AG20443 (cell line): ENCODE measurements around the gene RYK.
A peak's percentile ranks its signal among the peaks of the same experiment; 100 is the strongest.
"Not testable (repeated sequence)": the region's sequence is repeated elsewhere in the genome, so short reads cannot be mapped to it uniquely, and the experiment has no call there.

Source experiments
- DNase-seq: peaks from one replicate; pipeline ENCODE4 v3.0.0; 2012; ENCODE audit warnings: low spot score, mixed read lengths

The RYK gene

DNA sequence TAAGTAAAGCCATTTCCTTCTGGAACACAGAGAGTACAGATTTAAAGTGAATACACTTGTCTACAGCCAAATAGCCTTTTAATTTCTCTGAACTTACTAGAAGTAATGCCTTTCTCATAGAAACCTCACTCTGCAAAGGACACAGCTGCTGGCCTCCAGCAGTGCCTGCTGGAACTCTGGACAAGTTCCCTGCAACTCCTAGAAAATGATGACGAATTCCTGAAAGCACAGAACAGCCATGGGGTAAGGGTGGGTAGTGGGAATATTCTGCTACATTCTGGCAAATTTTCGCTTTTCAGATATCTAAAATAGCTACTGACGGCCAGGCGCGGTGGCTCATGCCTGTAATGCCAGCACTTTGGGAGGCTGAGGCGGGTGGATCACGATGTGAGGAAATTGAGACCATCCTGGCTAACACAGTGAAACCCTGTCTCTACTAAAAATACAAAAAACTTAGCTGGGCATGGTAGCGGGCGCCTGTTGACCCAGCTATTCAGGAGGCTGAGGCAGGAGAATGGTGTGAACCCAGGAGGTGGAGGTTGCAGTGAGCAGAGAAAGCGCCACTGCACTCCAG is 34.4 kb downstream of the RYK start:
- DNase-seq = no peak

DNA sequence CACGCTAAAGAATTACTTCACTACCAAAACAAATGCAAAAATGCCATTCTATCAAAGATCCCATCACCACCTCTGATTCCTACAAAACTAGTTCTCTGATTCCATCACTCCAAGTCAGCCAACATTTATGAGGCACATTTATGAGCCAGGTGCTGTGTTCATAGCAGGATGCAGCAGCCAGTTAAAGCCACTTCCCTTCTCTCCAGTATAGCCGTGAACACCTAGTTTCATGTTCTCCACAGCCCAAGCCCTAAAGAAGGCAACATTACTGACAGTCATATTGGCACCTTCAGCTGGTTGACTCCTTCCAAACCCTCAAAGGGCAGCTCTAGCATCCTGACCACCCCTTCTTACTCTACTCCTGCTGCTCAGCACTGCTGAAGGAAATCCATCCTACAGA is 36.4 kb downstream of the RYK start:
- DNase-seq = no peak

DNA sequence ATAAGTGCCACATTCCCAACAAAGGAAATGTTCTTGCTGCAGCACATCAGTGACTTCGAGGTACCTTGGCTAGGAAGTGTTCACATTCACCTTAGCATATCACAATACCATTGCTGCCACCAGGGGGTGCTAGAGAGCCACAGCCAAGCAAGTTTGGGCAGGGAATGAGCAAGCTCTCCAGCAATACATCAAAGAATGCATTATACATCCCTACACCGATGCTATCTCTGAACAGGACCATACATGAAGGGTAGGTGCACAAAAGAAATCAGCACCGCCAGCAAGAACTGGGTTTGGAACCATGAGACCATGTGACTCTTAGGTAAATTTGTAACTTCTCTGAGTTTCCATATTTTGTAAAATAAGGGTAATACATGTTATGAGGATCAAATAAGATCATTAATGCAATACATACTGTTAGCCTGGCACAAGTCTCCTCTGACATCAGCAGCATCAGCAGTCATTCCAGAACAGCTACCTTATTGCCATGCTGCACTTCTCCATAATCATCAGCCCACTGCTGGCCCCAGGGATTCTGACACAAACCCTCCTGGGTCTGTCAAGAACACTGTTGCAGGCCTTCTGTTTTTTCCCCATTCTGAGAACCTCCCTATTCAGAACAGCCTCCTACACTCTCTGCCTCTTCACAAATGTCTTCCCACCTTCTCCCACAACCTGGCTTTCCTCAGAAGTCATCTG is 37.5 kb downstream of the RYK start:
- DNase-seq = peak; percentile 82

DNA sequence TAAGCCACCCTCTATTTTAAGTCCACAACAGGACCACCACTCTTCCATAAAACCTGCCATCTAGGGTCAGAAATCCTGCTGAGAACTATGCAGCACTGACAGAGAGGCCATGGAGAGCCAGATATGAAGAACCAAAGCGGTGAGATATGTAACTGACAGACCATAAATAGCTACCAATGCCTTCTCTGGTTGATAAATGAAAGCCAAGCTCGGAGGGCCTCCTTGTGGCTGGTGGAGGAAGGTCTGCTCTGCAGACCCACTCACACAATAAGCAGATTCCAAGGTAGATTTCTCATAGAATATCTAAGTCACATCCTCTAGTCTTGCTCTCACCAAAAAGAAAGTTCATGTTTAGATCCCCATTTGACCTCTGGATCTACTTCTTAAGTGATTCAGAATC is 38.9 kb downstream of the RYK start:
- DNase-seq = peak; percentile 65

DNA sequence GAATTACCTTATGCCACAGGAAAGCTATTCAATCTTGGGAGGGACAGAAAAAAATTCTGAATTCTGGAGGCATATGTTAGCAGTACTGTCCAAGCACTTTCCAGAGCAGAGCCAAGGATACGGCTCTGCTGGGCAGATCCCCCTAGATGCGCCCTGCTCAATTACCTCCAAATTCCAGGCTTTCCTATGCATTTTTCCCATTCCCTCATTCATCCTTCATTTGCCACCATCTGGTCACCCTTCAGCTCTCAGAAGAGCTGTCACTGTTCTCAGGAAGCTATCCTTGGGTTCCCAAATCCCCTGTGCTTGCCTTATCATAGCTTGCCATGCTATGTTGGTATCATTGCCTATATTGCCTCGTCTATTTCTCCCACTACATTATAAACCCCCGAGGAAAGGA is 45.2 kb downstream of the RYK start:
- DNase-seq = no peak

DNA sequence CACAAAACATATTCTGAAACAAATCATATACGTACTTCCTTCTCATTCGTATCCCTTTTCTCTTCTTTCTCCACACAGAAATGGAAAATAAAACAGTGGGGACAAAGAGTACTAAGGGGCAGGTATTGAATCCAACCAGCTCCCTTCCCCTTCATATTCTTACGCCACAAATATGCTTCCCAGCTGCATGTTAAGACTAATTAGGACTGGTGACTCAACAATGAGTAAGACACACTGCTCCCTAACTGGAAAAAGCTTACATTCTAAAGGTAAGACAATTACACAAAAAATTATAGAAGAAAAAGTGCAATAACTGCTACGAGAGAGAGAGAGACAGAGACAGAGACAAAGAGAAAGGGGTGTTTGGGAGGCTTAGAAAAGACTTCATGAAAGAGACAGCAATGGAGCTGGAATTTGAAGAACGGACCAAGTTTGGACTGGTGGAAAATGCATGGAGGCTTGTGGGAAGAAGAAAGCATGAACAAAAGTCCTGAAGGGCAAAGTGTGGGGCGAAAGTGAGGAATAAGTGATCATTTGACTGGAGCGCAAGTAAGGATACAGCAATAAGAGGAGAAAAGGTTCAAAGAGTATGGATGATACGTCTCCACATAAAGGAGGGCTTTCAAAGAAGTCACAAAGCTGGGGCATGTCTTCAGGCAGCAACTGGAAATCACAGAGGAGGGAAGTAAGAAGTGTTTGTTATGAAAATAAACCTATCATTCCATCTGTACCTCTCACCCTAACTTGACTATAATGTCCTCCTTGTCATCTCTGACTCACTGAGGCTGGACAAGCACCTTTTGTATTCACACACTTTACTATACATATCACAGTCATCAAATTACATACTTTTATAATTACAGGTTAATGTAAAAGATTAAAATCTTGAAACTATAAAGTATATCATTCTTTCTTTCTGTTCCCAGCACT is 49.2 kb downstream of the RYK start:
- peak; percentile 69 for DNase-seq

DNA sequence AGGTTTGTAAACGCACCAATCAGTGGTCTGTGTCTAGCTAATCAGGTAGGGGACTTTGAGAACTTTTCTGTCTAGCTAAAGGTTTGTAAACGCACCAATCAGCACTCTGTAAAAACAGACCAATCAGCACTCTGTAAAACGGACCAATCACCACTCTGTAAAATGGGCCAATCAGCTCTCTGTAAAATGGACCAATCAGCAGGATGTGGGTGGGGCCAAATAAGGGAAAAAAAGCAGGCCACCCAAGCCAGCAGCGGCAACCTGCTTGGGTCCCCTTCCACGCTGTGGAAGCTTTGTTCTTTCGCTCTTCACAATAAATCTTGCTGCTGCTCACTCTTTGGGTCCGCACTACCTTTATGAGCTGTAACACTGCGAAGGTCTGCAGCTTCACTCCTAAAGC is 50.8 kb downstream of the RYK start:
- not testable (repeated sequence) for DNase-seq

DNA sequence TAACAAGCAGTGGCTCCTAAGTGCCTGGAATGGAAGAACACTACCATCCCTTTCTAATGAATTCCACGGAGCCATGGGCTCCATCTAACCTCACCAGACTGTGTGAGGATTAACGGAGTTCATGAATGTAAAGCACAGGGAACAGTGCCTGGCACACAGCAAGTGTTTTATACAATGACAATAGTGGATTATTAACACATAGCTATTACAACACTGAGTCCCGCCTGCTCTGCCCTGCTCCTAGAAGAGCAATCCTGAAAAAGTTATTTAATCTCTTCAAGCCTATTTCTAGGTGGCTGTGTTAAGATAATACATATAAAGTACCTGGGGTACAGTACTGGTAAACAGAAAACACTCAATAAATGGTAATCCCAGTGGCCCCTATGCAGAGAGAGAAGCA is 51.4 kb downstream of the RYK start:
- DNase-seq = no peak

DNA sequence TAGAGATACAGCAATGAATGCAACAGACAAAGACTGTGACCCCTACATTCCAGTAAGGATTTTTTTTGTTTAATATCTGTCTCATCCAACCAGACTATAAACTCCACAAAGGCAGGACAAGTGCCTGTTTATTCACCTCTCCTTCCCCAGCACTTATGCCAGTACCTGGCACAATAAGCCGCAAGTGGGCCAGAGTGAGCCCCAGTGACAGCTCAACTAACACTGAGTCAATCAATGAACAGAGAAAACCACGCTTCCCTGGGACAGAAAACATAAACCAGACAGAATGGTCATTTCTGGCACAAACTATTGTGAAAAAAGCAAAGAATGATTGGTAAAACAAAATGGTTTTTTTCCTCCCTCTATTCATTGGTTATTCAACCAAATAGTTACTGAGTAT is 52.2 kb downstream of the RYK start:
- no peak for DNase-seq

DNA sequence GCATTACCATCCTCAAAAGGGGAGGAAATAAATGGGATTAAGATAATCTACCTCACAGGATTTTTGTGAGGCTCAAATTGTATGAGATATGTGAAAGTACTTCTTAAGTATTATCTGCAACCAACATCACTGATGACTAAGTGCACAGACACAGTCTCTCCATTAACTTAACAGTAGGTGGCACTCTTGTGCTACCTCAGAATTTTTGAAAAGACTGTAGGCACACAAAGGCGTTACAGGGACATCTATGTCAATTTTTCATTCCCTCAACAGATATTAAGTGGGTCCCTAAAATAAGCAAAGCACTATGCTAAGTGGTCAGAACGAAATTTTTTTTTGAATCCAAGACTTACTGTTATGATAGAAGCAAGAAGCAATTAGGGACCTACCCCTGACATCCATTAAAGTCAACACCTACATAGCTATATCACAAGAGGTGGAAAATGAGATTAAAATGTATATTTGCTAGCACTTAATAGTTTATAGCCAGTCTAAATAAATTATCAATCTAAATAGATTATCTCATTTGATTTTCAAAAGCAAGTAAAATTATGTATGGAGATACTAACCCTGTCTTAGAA is 52.9 kb downstream of the RYK start:
- peak; percentile 77 for DNase-seq

DNA sequence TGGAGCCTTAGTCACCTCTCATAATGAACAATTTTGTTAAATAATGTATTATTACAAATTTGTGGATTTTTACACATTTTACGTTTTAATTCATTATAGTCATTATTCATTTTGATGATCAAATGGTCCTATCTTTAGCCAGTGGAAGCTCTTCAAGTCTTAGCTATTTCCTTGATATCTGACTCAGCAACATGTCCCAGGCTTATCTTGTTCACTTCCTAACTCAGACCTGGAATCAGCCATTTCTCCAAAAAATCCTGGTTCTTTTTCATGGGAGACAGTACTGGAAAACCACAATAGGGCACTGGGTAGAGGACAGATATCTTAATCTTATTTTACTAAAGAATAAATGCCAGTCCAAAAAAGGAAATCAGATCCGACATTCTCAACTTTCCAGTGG is 56.4 kb downstream of the RYK start:
- DNase-seq = no peak

DNA sequence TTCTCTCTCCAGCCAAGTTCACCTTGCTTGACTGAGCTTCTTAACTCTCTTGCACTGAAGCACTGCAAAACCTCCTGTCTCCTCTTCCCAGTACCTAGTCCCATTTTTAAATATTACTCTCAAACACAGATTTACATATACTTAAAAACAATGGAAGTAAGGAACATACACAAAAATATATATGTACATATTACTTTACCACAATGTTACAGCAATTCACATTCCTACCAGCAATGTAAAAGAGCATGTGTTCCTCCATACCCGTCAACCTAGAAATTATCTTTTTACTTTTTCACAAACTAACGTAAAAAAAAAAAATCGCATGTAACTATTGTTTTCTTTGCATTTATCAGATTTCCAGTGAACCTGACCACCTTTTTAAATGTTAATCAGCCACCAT is 60.4 kb downstream of the RYK start:
- no peak for DNase-seq

DNA sequence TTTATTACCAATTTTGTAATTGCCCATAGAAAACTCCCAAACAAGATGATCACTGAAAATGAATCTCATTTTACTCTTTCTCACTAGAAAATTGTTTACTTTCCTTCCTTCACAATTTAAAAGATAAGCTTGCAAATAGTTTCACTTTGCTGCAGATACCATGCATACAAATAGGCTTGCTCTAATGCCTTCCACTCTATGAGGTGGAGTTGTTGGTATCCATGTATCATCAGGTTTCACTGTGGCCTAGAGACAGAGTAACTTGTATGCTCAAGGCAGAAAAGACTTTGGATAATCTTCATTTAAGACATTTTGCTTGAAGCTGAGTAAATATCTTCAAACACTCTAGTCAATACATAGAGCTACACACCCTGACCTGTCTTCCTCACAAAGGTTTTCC is 60.8 kb downstream of the RYK start:
- DNase-seq = no peak

DNA sequence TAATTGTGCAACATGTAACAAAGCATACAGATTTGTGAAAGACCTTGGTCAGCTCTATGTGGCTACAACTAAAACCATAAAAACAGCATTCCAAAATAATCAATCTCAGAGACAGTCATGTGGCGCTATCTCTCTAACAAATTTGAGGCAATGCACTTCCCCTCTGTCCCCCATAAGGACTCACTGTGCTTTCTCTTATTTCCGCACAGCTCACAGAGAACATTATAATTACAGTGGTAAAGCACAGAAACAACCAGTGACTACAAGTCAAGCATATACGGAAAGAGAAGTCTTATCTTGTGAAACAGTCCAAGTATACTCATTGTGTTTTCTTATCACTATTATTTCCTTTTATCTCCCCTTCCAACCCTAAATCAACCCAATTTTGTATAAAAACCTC is 64.3 kb downstream of the RYK start:
- no peak for DNase-seq

DNA sequence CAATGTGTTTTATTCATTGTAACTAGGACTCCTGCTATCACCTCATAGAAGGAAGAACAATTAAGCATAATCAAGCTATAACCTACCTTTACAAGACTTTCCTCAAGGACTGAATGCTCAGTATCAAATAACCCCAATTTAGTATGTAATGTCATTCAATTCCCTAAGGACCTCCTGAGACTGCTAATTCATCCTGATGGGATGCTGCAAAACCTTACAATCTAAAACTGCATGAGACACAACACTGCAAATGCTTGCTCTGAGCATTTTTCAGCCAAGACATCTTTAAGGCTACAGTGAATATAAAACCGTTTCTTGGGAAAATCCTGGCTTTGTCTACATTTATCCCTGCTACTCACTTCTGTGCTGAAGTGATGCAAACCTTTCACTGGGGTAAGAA is 69.9 kb downstream of the RYK start:
- DNase-seq = no peak

DNA sequence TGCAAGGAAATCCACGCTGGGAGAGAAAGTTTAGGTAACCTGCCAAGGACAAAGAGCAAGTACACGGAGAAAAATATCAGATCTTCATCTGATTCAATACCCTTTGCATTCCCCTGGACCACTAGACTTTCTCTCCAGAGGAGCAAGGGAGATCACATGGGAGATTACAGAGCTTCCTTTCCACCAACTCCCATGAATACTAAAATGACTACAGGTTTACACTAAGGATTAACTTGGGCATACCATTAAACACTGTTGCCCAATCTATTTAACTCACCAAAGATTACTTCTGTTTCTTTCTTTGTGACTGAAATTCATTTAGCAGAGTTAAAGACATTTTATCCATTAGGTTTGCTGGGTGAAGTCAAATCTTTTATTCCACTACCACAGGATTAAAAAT is 71.2 kb downstream of the RYK start:
- no peak for DNase-seq

DNA sequence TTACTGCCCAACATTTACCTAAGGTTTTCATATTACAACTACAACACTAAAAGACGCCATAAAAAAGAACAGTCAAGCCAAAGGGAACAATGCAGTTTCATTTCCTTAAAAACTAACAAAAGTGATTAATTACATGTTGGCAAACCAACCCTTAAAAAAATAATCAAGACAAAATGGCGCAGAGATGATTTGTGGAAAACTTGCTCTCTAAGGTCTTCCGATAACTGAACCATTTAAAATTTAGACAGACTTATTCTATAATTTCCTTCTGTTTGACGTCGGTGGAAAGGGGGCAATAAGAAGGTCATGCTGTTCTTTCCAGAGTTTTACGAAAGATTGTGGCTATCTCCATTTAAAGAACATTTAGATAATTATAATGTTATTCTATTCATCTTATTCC is 87.6 kb downstream of the RYK start:
- DNase-seq = no peak

DNA sequence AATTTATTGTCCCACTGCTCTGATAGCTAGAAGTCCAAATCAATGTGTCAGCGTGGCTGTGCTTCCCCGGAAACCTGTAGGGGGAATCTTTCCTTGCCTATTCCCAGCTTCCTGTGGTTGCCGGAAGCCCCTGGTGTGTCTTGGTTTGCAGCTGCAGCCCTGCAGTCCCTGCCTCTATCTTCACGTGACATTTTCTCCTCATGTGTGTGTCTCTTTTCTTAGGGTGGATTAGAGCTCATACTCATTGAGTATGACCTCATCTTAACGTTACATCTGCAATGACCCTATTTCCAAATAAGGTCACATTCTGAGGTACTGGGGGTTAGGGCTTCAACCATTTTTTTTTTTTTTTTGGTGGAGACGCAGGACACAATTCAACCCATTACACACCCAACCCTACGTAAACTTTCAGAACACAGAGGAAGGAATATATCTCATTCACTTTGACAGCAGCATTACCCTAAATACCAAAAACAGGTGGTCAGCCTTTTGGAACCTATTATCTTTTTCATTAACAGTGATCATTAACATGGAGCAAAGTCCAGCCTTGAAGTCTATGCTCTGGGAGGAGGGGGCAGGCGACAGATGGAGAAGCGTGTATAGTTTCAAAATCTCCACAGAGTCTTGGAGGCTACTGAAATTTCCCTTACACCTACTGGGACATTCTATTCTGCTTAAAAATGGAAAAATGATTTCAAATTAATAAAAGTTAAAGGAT is 88.6 kb downstream of the RYK start:
- DNase-seq = no peak

DNA sequence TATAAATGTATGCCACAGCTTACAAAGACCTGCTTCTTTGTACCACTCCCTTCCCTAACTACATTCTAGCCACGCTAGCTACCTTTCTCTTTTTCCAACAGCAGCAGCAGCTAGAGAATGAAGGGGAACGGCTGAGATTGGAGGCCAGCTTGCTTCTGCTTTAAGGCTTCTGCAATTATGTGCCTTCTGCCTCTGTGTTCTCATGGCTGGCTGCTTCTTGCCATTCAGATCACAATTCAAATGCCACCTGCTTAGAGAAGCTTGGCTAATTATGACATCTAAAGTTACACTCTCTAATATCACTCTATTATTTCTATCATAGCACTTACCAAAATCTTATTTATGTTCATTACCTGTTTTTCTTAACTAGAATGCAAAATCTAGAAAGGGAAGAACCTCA is 95.2 kb downstream of the RYK start:
- no peak for DNase-seq

DNA sequence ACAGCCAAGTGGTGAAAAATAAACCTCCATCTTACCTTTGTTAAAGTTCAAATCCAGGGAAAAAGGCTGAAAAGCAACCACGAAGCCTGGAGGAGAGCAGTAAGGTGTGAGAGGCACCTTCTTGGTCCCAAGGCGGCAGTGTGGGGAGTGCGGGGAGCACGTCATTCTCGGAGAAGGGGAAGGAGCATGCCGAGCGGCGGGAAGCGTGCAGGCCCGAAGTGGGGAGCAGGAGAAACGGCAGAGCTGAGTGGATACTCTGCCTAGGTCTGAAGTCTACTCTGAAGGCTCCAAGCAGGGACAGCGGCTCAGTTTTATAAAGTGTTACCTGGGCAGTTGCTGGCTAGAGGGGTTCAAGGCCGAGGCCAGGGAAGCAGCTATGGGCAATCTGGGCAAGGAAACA is 96.9 kb downstream of the RYK start:
- no peak for DNase-seq

DNA sequence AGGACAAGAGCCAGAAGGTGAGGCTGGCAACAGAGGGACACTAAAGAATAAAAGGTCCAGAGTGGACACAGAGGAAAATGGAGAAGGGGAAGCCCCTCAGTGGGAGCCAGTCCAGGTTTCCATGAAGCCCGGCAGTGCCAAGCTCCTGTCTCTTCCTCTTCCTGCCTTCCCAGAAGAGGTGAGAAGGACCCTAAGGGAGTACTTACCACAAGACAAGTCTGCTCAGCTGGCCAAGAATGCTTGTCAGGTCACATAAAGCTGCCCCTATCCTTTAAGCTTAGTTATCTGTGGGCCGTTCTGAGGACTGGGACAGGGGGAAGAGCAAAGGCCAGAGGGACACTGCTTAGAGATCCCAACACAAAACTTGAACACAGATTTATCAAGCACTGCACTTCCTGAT is 100.2 kb downstream of the RYK start:
- DNase-seq = no peak

DNA sequence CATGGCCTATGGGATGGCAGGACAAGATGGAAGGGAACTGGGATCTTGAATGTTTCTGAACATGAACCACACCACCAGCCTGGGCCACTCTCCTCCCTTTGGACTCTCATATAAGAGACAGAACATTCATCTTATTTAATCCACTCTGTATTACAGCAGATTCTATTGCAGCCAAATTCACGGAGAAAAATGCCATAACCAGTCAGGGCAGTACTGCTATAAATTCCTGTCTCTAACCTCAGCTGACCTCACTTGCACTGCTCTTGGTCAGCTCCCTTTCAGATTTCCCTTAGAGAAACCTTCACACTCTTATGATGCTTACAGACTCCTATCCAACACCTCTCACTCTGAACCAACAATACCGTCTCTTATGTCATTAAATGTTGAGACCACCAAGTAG is 101.4 kb downstream of the RYK start:
- DNase-seq = peak; percentile 24
